H9 (cell line): ENCODE data around the gene CXCR5. TPM values are rescaled to one million over a fixed set of nuclear protein-coding genes. Genes with fewer than 3 reads are reported as not detected.

Experiments used
- DNase-seq: peaks from one replicate; pipeline ENCODE4 v3.0.0-alpha.2; 2017
- H2AFZ ChIP-seq: one replicate; pipeline ENCODE4 v1.6.1; 2013; ENCODE audit warnings: mild to moderate bottlenecking, low read length, control low read depth, moderate library complexity
- H2AK5ac ChIP-seq: 2 replicates; pipeline ENCODE4 v1.6.1; 2013; ENCODE audit warnings: low read length, control low read depth, mixed read lengths; ENCODE audit not compliant: insufficient read length
- H2BK120ac ChIP-seq: one replicate; pipeline ENCODE4 v1.6.1; 2013; ENCODE audit warnings: low read depth, mild to moderate bottlenecking, low read length, control low read depth, inconsistent platforms; ENCODE audit not compliant: poor library complexity, severe bottlenecking
- H2BK12ac ChIP-seq: 2 replicates; pipeline ENCODE4 v1.6.1; 2013; ENCODE audit warnings: low read length, control low read depth, mixed read lengths, low read depth; ENCODE audit not compliant: insufficient read length
- H2BK15ac ChIP-seq: 2 replicates; pipeline ENCODE4 v1.6.1; 2013; ENCODE audit warnings: low read depth, low read length, control low read depth
- H2BK20ac ChIP-seq: one replicate; pipeline ENCODE4 v1.6.1; 2013; ENCODE audit warnings: low read depth, mild to moderate bottlenecking, low read length, control low read depth, inconsistent platforms; ENCODE audit not compliant: poor library complexity, severe bottlenecking
- H2BK5ac ChIP-seq: 2 replicates; pipeline ENCODE4 v1.6.1; 2013; ENCODE audit warnings: low read length, control low read depth, mixed read lengths; ENCODE audit not compliant: insufficient read length
- H3K14ac ChIP-seq: 2 replicates; pipeline ENCODE4 v1.6.1; 2013; ENCODE audit warnings: low read length, control low read depth; ENCODE audit not compliant: insufficient read depth
- H3K18ac ChIP-seq: 2 replicates; pipeline ENCODE4 v1.6.1; 2013; ENCODE audit warnings: low read depth, mild to moderate bottlenecking, mixed read lengths, low read length, control low read depth; ENCODE audit not compliant: insufficient read length
- H3K23ac ChIP-seq: 2 replicates; pipeline ENCODE4 v1.6.1; 2013; ENCODE audit warnings: low read length, control low read depth, mixed read lengths, low read depth; ENCODE audit not compliant: insufficient read length
- H3K23me2 ChIP-seq: 2 replicates; pipeline ENCODE4 v1.6.1; 2013; ENCODE audit warnings: low read depth, mild to moderate bottlenecking, mixed read lengths, low read length, control low read depth; ENCODE audit not compliant: insufficient read length, poor library complexity, severe bottlenecking
- H3K27ac ChIP-seq: 2 replicates; pipeline ENCODE4 v1.5.1; 2013; ENCODE audit warnings: low read length, control low read depth, mixed read lengths, low read depth; ENCODE audit not compliant: insufficient read length
- H3K27me3 ChIP-seq: 2 replicates; pipeline ENCODE4 v1.6.1; 2013; ENCODE audit warnings: low read length, control low read depth, inconsistent platforms; ENCODE audit not compliant: insufficient read depth
- H3K4ac ChIP-seq: 2 replicates; pipeline ENCODE4 v1.6.1; 2013; ENCODE audit warnings: low read depth, mild to moderate bottlenecking, control low read depth, inconsistent platforms, low read length, moderate library complexity
- H3K4me1 ChIP-seq: 2 replicates; pipeline ENCODE4 v1.6.1; 2013; ENCODE audit warnings: low read length, control low read depth, inconsistent platforms; ENCODE audit not compliant: insufficient read depth
- H3K4me2 ChIP-seq: 2 replicates; pipeline ENCODE4 v1.6.1; 2013; ENCODE audit warnings: low read length, control low read depth, mixed read lengths; ENCODE audit not compliant: insufficient read length, insufficient read depth
- H3K56ac ChIP-seq: 2 replicates; pipeline ENCODE4 v1.6.1; 2013; ENCODE audit warnings: low read depth, mild to moderate bottlenecking, mixed read lengths, low read length, control low read depth; ENCODE audit not compliant: insufficient read length
- H3K79me1 ChIP-seq: 2 replicates; pipeline ENCODE4 v1.6.1; 2013; ENCODE audit warnings: low read depth, mild to moderate bottlenecking, moderate library complexity, low read length, control low read depth, inconsistent platforms; ENCODE audit not compliant: insufficient read depth, poor library complexity, severe bottlenecking
- H3K79me2 ChIP-seq: 2 replicates; pipeline ENCODE4 v1.6.1; 2013; ENCODE audit warnings: low read length, control low read depth, inconsistent platforms; ENCODE audit not compliant: insufficient read depth
- H3K9ac ChIP-seq: 2 replicates; pipeline ENCODE4 v1.6.1; 2013; ENCODE audit warnings: low read length, control low read depth, mixed read lengths; ENCODE audit not compliant: insufficient read length; ENCODE audit errors: extremely low read depth
- H3K9me3 ChIP-seq: one replicate; pipeline ENCODE4 v1.6.1; 2013; ENCODE audit warnings: low read depth, low read length, inconsistent platforms; ENCODE audit not compliant: control insufficient read depth
- H3T11ph ChIP-seq: one replicate; pipeline ENCODE4 v1.6.1; 2013; ENCODE audit warnings: mild to moderate bottlenecking, low read length, control low read depth, inconsistent platforms
- H4K20me1 ChIP-seq: one replicate; pipeline ENCODE4 v1.6.1; 2013; ENCODE audit not compliant: control insufficient read depth, insufficient read length, insufficient read depth
- H4K5ac ChIP-seq: 2 replicates; pipeline ENCODE4 v1.6.1; 2013; ENCODE audit warnings: low read depth, mild to moderate bottlenecking, mixed read lengths, low read length, control low read depth; ENCODE audit not compliant: insufficient read length
- H4K8ac ChIP-seq: replicated peaks from 2 replicates; pipeline ENCODE4 v1.6.1; 2013; ENCODE audit warnings: low read length, control low read depth, mixed read lengths, low read depth; ENCODE audit not compliant: insufficient read length
- H4K91ac ChIP-seq: 2 replicates; pipeline ENCODE4 v1.6.1; 2013; ENCODE audit warnings: low read depth, mild to moderate bottlenecking, moderate library complexity, mixed read lengths, low read length, control low read depth; ENCODE audit not compliant: insufficient read length
- H3K27ac Mint-ChIP-seq, 3 experiments: 2 replicates in 2 of 3; 3 replicates in 1 of 3; pipeline ENCODE4 v1.8.0; 2020 to 2021; ENCODE audit warnings: mixed read lengths in 3 of 3, mild to moderate bottlenecking in 1 of 3, moderate library complexity in 1 of 3
- H3K27me3 Mint-ChIP-seq: 2 replicates; pipeline ENCODE4 v1.8.0; 2021; ENCODE audit warnings: low read depth, mild to moderate bottlenecking, moderate library complexity, mixed read lengths
- H3K36me3 Mint-ChIP-seq, 3 experiments: 2 replicates in 2 of 3; 3 replicates in 1 of 3; pipeline ENCODE4 v1.8.0; 2020 to 2021; ENCODE audit warnings: low read depth in 3 of 3, mixed read lengths in 3 of 3; ENCODE audit not compliant: insufficient read depth in 1 of 3
- H3K4me1 Mint-ChIP-seq, 2 experiments: 2 replicates each; pipeline ENCODE4 v1.8.0; 2020; ENCODE audit warnings: mixed read lengths in 2 of 2
- H3K4me3 Mint-ChIP-seq, 2 experiments: 2 replicates in 1 of 2; 3 replicates in 1 of 2; pipeline ENCODE4 v1.8.0; 2020 to 2021; ENCODE audit warnings: mild to moderate bottlenecking in 2 of 2, mixed read lengths in 2 of 2, moderate library complexity in 1 of 2
- H3K9me3 Mint-ChIP-seq, 2 experiments: 2 replicates in 1 of 2; 3 replicates in 1 of 2; pipeline ENCODE4 v1.8.0; 2020; ENCODE audit warnings: mild to moderate bottlenecking in 2 of 2, mixed read lengths in 2 of 2, moderate library complexity in 1 of 2
- CTCF ChIP-seq: fragments of 200-600 bp; sonication (generic); conservative IDR thresholded peaks from 3 replicates; pipeline ENCODE4 v1.8.0; 2021; ENCODE audit warnings: antibody characterized with exemption, mild to moderate bottlenecking
- WGBS: extraction: QIAGEN DNeasy Blood & Tissue Kit; methylation state at CpG from one replicate; pipeline ENCODE4 v1.1.7; 2013; ENCODE audit warnings: missing lambda C conversion rate, low lambda C conversion rate, mixed read lengths; ENCODE audit not compliant: insufficient read length; ENCODE audit errors: extremely low coverage; 5-methylcytosine and 5-hydroxymethylcytosine counted together
- total RNA-seq: library from RNA; stranded (reverse); gene quantifications from 2 replicates; pipeline ENCODE4 v1.2.1, GENCODE V29; 2021

CXCR5 gene
- total RNA-seq, 1 experiment from 2014 or later: 0.07 TPM

- TF ChIP-seq CTCF: no peak
- H2AK5ac ChIP-seq: peak overlapping the region; percentile 69
- no peak overlapping the region for H3K23ac ChIP-seq
- H2BK5ac ChIP-seq: no peak overlapping the region
- H3K36me3 Mint-ChIP-seq: peaks cover 0 to 12% (median 6%) of the 10 kb centered on the region in 3 experiments; a peak in 4 of 7 replicates
- no peaks in the 10 kb centered on the region for H3K9me3 ChIP-seq
- peak overlapping the region; percentile 29 for H3K4me2 ChIP-seq
- H3K4me3 Mint-ChIP-seq: peak overlapping the region; percentile 61 to 74
- no peak overlapping the region for H3K4ac ChIP-seq
- no peak overlapping the region for H3K56ac ChIP-seq
- H3K27me3 ChIP-seq: no peaks in the 10 kb centered on the region
- H3K9ac ChIP-seq: no peak overlapping the region
- peak overlapping the region; percentile 45 for H3K18ac ChIP-seq
- peak; percentile 83 for DNase-seq
- no peaks in the 10 kb centered on the region; a peak in 2 of 5 replicates for H3K9me3 Mint-ChIP-seq
- H3K79me1 ChIP-seq: peaks cover 5% of the 10 kb centered on the region
- H3K14ac ChIP-seq: peak overlapping the region; percentile 54; the same call in 1 of the 2 replicates
- H3K27ac ChIP-seq: no peak overlapping the region
- H3K23me2 ChIP-seq: peaks cover 15% of the 10 kb centered on the region
- H3K79me2 ChIP-seq: peaks cover 10% of the 10 kb centered on the region; the same call in 1 of the 2 replicates
- H4K8ac ChIP-seq: no peak overlapping the region
- H4K20me1 ChIP-seq: no peaks in the 10 kb centered on the region
- peak overlapping the region; percentile 79 for H2BK12ac ChIP-seq
- H3K27ac Mint-ChIP-seq: peak overlapping the region; percentile 96 to 99 (median 98)
- H2BK15ac ChIP-seq: no peak overlapping the region
- peaks cover 85 to 93% of the 10 kb centered on the region in 2 experiments for H3K4me1 Mint-ChIP-seq
- WGBS: no CpG with 5 or more reads among the region's 8 CpGs
- no peak overlapping the region for H3T11ph ChIP-seq
- H3K27me3 Mint-ChIP-seq: no peaks in the 10 kb centered on the region
- no peak overlapping the region for H4K5ac ChIP-seq
- no peak overlapping the region for H2BK20ac ChIP-seq
- H2AFZ ChIP-seq: no peak overlapping the region
- H2BK120ac ChIP-seq: no peak overlapping the region
- H4K91ac ChIP-seq: peak overlapping the region; percentile 47
- peaks cover 33% of the 10 kb centered on the region for H3K4me1 ChIP-seq
Measured at GRCh38 chr11:118916842-118917388, 33.2 kb downstream of the CXCR5 start.
